Measurements from ENCODE around the gene MAP3K9. TPM values are rescaled to one million over a fixed set of nuclear protein-coding genes. Genes with fewer than 3 reads are reported as not detected.

MAP3K9 gene
- total RNA-seq, 4 donors from 2014 or later = 0.29 to 2.8 (median 1.2) TPM

- Histone ChIP-seq H3K27ac (no peak overlapping the region), H3K27me3 (no peaks in the 10 kb centered on the region), H3K4me3 (no peak overlapping the region), H3K36me3 (no peaks in the 10 kb centered on the region), H3K4me1 (no peaks in the 10 kb centered on the region), H3K9me3 (no peaks in the 10 kb centered on the region)
- TF ChIP-seq CTCF (IDR thresholded peaks at IDR 0.05) (no peak), POLR2A (IDR thresholded peaks at IDR 0.05) (no peak)
- no peak for DNase-seq
- intact Hi-C loops (cut with DNase I; ENCODE audit: low total_unique reads) = no loop called here
Observed at GRCh38 chr14:70814466-70814865, 5.2 kb upstream of the MAP3K9 start.

- intact Hi-C loops (cut with DNase I; ENCODE audit: low total_unique reads) = no loop called here
- Histone ChIP-seq H3K27ac (no peak overlapping the region), H3K4me3 (no peak overlapping the region), H3K4me1 (peaks cover 0 to 4% of the 10 kb centered on the region in 2 donors), H3K9me3 (no peaks in the 10 kb centered on the region), H3K36me3 (no peaks in the 10 kb centered on the region), H3K27me3 (peaks cover 0 to 7% of the 10 kb centered on the region in 2 donors)
- TF ChIP-seq CTCF (IDR thresholded peaks at IDR 0.05) (no peak), POLR2A (IDR thresholded peaks at IDR 0.05) (no peak)
- DNase-seq = no peak
Observed at GRCh38 chr14:70812124-70812818, 3.0 kb upstream of the MAP3K9 start.

- Histone ChIP-seq H3K4me1 (peaks cover 0 to 4% of the 10 kb centered on the region in 2 donors), H3K4me3 (no peak overlapping the region), H3K9me3 (no peaks in the 10 kb centered on the region), H3K27ac (no peak overlapping the region), H3K27me3 (peaks cover 0 to 7% of the 10 kb centered on the region in 2 donors), H3K36me3 (no peaks in the 10 kb centered on the region)
- TF ChIP-seq CTCF (IDR thresholded peaks at IDR 0.05) (no peak), POLR2A (IDR thresholded peaks at IDR 0.05) (no peak)
- DNase-seq = no peak
- intact Hi-C loops (cut with DNase I; ENCODE audit: low total_unique reads) = no loop called here
Observed at GRCh38 chr14:70811578-70811977, 2.3 kb upstream of the MAP3K9 start.

- Histone ChIP-seq H3K27ac (no peak overlapping the region), H3K36me3 (no peaks in the 10 kb centered on the region), H3K27me3 (peaks cover 0 to 7% of the 10 kb centered on the region in 2 donors), H3K9me3 (no peaks in the 10 kb centered on the region), H3K4me1 (peaks cover 0 to 4% of the 10 kb centered on the region in 2 donors), H3K4me3 (no peak overlapping the region)
- DNase-seq = no peak
- no peak for TF ChIP-seq CTCF (IDR thresholded peaks at IDR 0.05)
- no peak for TF ChIP-seq POLR2A (IDR thresholded peaks at IDR 0.05)
- intact Hi-C loops (cut with DNase I; ENCODE audit: low total_unique reads) = no loop called here
Observed at GRCh38 chr14:70811050-70811449, 1.7 kb upstream of the MAP3K9 start.

- no peaks in the 10 kb centered on the region for H3K9me3 ChIP-seq
- peaks cover 0 to 4% of the 10 kb centered on the region in 2 donors for H3K4me1 ChIP-seq
- intact Hi-C loops (cut with DNase I; ENCODE audit: low total_unique reads) = no loop called here
- H3K27ac ChIP-seq = no peak overlapping the region
- H3K36me3 ChIP-seq = no peaks in the 10 kb centered on the region
- no peak overlapping the region for H3K4me3 ChIP-seq
- DNase-seq = no peak
- TF ChIP-seq POLR2A (IDR thresholded peaks at IDR 0.05) = no peak
- TF ChIP-seq CTCF (IDR thresholded peaks at IDR 0.05) = no peak
- H3K27me3 ChIP-seq = peaks cover 0 to 7% of the 10 kb centered on the region in 2 donors
Observed at GRCh38 chr14:70810621-70811020, 1.3 kb upstream of the MAP3K9 start.
